ENCODE results near the gene KCNQ4.

The KCNQ4 gene

GRCh38 chr1:40870135-40870728, 86.6 kb downstream of the KCNQ4 start:
- no peak for DNase-seq

DNA sequence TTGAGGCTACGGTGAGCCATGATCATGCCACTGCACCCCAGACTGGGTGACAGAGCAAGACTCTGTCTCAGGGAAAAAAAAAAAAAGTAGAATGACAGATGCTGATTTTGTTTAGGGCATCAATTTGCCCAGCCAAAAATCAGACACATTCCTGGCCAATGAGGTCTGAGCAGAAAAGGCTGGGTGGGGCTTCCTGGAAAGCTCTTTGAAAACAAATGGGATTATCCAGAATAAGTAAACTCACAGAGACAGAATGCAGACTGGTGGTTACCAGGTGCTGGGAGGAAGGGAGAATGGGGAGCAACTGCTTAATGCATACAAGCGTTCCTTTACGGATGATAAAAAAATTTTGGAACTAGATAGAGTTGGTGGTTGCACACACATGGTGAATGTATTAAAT, 88.7 kb downstream of the KCNQ4 start:
- DNase-seq, result no peak

- no peak for DNase-seq
Measured at GRCh38 chr1:40873863-40874472, 90.4 kb downstream of the KCNQ4 start.

- no peak for DNase-seq
Measured at GRCh38 chr1:40876436-40876761, 92.8 kb downstream of the KCNQ4 start.

DNA sequence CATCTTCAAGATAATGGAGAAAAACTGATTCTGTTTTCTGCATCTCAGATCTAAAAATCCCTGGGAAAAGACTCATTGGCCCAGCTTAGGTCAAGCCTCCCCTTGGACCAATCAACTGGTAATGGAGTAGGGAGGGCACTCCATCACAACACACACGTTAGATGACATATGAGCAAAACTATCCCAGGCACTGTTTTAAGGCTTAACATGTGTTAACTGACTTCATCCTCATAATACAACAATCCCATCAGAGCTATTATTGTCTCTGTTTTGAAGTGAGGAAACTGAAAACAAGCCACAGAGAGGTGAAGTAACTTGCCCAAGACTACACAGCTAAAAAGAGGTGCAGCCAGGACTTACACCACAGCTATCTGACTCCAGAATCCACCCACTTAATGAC, 93.3 kb downstream of the KCNQ4 start:
- no peak for DNase-seq

- DNase-seq, result no peak
Measured at GRCh38 chr1:40877698-40878097, 94.1 kb downstream of the KCNQ4 start.

DNA sequence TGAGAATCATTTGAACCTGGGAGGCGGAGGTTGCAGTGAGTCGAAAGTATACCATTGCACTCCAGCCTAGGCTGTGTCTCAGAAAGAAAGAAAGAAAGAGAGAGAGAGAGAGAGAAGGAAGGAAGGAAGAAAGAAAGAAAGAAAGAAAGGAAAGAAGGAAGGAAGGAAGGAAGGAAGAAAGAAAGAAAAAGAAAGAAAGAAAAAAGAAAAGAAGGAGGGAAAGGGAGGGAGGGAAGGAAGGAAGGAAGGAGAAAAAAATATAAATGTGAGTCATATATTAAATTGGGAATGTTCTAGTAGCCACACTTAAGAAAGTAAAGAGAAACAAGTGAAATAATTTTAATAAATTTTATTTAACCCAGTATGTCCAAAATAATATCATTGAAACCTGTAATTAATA, 95.3 kb downstream of the KCNQ4 start:
- no peak for DNase-seq

DNA sequence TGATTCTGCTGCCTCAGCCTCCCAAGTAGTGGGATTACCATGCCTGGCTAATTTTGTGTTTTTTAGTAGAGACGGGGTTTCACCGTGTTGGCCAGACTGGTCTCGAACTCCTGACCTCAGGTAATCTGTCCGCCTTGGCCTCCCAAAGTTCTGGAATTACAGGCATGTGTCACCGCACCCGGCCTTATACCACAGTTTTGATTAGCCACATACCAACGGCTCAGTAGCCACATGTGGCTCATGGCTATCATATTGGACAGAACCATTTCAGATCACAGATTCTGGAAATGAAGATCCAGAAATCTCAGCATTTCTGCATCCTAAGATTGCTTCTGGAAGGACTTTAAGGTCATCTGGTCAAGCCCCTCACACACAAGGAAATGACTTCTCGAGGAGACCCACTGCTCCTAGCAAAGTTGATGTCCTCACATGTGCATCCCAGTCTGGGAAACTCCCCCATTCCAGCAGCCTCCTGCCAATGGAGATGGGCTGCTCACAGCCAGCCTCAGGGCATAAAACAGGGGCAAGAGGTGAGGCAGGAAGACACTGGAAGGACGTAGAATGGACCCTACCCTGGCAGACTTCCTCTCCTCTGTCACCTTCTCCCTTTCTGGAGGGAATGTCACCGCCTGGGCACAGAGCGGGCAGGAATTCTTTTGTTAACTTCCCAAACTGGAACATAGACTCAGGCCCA, 96.0 kb downstream of the KCNQ4 start:
- DNase-seq, result no peak

DNA sequence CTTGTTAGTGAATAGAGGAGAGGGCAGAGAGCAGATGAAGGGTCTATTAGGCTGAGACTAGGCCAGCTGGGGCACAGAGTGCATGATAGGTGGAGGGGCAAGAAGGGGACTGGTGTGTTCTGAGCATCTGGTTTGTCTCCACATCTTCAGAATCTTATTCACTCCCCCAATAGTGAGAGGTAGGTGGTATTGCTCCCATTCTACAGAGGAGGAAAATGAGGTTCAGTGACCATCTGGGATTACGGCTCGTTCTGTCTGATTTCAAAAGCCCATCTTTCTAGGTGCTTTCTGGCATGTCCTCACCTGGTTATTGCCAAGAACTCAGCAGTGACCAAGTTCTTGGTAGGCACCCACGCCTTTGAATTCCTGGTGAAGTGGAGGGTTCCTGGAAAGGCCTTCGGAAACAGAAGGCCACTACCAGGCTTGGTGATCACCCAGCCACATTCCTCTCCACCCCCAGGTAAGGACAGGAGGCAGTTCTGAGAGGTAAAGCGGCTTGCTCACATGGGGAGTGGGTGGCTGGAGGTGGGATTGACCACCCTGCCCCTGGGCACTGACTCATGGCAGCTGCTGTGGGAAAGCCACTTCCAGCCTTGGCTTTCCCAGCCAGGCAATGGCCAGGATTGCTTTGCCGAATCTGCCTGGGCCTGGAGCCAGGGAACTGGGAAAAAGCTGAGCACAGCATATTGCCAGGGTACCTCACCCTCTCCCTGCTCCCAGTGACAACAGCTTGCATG, 97.4 kb downstream of the KCNQ4 start:
- DNase-seq, result no peak

GRCh38 chr1:40884055-40884795, 100.6 kb downstream of the KCNQ4 start:
- DNase-seq, result no peak

- DNase-seq, result no peak
Measured at GRCh38 chr1:40886318-40887011, 102.9 kb downstream of the KCNQ4 start.

DNA sequence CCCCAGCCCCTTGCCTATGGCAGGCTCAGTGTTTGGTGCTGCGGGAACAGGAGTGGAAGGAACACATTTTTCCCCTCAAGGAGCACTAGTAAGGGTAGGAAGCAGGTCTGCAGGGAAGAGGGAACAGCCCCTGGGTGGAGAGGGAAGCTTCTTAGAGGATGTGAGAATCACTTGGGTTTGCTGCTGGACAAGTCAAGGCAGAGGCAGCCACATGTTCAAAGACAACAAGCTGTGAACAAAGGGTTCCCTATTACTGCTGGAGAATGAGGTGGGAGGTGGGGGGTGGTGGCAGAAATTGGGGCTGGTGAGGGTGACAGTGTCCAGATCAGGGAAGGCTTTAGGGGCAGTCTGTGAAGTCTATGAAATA, 103.4 kb downstream of the KCNQ4 start:
- no peak for DNase-seq

GRCh38 chr1:40887652-40888051, 104.1 kb downstream of the KCNQ4 start:
- DNase-seq, result no peak

Data from DMS79 (cell line).